ENCODE results near the gene GNG12. TPM values are rescaled to one million over a fixed set of nuclear protein-coding genes. Genes with fewer than 3 reads are reported as not detected.

GNG12 gene
- total RNA-seq, 2 donors from 2014 or later = 116 to 137 TPM

DNA sequence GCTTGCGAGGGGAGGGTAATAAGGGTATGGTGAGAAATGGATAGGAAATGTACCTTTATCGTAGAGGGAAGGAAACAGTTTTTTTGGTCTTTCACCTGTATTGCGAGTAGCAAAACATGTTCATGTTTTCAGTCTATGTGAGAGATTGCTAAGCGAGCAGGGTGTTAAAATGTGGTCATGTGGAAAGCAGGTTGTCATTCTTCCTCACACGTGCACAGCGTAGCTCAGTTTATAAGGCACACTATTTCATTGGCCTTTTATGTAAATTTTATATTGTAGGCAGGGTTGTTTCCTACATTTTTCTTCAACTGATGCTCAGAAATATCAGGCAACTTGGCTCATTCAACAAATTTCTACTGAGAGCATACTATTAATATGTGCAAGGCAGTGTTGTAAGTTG is 18.5 kb upstream of the GNG12 start:
- Histone ChIP-seq H3K27me3 (replicated peaks; ENCODE audit: insufficient read depth) (no peaks in the 10 kb centered on the region), H3K4me3 (no peak overlapping the region), H3K36me3 (no peaks in the 10 kb centered on the region), H3K9me3 (no peaks in the 10 kb centered on the region), H3K27ac (no peak overlapping the region), H3K4me1 (ENCODE audit: control insufficient read depth in 1 of 2, low read depth in 2 of 2) (peaks cover 4 to 12% of the 10 kb centered on the region in 2 donors)
- DNase-seq (ENCODE audit: low spot score) = no peak
- ATAC-seq (ENCODE audit: insufficient number of reproducible peaks, low FRiP score, low read depth) = no peak
- TF ChIP-seq, protein P1, sequence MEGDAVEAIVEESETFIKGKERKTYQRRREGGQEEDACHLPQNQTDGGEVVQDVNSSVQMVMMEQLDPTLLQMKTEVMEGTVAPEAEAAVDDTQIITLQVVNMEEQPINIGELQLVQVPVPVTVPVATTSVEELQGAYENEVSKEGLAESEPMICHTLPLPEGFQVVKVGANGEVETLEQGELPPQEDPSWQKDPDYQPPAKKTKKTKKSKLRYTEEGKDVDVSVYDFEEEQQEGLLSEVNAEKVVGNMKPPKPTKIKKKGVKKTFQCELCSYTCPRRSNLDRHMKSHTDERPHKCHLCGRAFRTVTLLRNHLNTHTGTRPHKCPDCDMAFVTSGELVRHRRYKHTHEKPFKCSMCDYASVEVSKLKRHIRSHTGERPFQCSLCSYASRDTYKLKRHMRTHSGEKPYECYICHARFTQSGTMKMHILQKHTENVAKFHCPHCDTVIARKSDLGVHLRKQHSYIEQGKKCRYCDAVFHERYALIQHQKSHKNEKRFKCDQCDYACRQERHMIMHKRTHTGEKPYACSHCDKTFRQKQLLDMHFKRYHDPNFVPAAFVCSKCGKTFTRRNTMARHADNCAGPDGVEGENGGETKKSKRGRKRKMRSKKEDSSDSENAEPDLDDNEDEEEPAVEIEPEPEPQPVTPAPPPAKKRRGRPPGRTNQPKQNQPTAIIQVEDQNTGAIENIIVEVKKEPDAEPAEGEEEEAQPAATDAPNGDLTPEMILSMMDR (IDR thresholded peaks at IDR 0.05) = no peak

DNA sequence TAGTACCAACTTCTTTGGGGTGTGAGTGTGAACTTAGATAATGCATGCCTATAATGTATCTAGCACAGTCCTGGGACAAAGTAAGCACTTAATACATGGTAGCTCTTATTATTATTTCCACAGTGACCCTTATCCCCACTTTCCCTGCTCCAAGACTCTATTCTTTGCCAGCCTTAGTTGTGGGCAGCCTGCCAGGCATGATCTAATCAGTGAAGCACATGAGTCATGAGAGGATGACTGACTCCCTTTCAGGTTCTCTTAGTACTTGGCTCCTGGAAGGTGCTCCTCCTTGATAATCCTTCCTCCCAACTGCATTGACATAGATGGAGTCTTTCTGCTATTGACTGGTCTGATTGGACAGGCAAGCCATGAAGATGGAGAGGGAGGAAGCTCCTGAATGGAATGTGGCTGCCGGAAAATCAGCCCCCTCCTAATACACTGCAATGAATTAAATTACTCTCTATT is 17.4 kb upstream of the GNG12 start:
- TF ChIP-seq, protein P1 (IDR thresholded peaks at IDR 0.05) = no peak
- no peaks in the 10 kb centered on the region for H3K27me3 ChIP-seq (replicated peaks; ENCODE audit: insufficient read depth)
- no peaks in the 10 kb centered on the region for H3K9me3 ChIP-seq
- ATAC-seq (ENCODE audit: insufficient number of reproducible peaks, low FRiP score, low read depth) (peak; percentile 70), DNase-seq (ENCODE audit: low spot score) (peak; percentile 88)
- H3K4me1 ChIP-seq (ENCODE audit: control insufficient read depth in 1 of 2, low read depth in 2 of 2) = peaks cover 4 to 12% of the 10 kb centered on the region in 2 donors
- no peaks in the 10 kb centered on the region for H3K36me3 ChIP-seq
- no peak overlapping the region for H3K27ac ChIP-seq
- H3K4me3 ChIP-seq = no peak overlapping the region

DNA sequence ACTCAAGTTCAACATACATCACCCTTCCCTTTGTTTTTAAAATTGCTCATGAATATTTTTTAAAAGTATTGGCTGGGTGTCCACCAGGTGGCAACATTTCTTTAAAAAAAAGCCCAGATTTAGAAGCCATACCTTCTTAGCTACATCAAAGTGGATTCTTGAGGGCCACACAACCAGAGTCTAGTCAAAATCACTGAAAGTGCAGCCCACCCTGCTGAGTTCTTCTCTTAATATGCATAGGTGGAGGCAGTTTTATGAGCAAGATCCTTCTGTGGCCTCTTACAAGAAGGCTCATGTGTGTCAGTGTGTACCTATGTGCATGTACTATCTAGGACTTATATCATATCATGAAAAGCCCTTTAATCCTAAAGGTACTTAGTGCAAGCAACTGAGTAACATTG is 16.9 kb upstream of the GNG12 start:
- no peak for DNase-seq (ENCODE audit: low spot score)
- Histone ChIP-seq H3K27ac (no peak overlapping the region), H3K4me1 (ENCODE audit: control insufficient read depth in 1 of 2, low read depth in 2 of 2) (peaks cover 4 to 12% of the 10 kb centered on the region in 2 donors), H3K36me3 (no peaks in the 10 kb centered on the region), H3K4me3 (no peak overlapping the region), H3K27me3 (replicated peaks; ENCODE audit: insufficient read depth) (no peaks in the 10 kb centered on the region), H3K9me3 (no peaks in the 10 kb centered on the region)
- TF ChIP-seq, protein P1 (IDR thresholded peaks at IDR 0.05) = peak; percentile 46
- ATAC-seq (ENCODE audit: insufficient number of reproducible peaks, low FRiP score, low read depth) = no peak

DNA sequence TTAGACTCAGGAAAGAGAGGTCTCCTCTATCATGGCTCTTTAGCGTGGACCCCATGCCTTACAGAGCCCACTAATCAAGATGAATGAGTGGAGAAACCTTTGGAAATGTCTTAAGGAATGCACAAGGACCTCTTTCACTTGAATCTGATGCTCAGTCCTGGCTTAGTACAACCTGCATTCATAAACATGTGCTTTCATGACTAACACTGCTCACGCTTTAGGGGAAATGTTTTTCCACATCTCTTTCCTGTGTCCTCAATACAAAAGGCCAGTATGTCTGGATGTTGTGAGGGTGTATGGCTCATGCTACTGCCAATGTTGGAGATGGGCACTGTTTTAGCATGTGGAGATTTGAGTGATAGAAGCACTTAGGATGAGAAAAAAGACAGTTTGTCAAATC is 14.2 kb upstream of the GNG12 start:
- H3K9me3 ChIP-seq = no peaks in the 10 kb centered on the region

DNA sequence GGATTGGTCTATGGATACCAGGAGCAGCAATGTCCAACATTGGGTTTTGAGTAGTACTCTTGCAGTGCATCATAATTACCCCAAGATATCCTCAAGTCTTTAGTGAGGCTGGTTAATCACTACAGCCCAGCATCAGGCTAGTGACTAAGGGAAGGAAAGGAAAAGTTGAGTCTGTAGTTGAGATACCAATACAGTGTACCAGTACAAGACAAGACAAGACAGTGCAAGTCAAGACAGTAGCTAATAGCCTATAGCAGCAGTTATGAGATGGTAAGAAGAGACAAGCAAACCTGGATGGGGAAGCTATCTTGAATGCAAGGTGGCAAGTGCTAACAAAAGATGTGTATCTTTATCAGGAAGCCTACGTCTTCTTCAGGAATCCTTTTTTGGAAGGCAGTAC is 13.3 kb upstream of the GNG12 start:
- H3K4me3 ChIP-seq = no peak overlapping the region
- ATAC-seq (ENCODE audit: insufficient number of reproducible peaks, low FRiP score, low read depth) (no peak), DNase-seq (ENCODE audit: low spot score) (no peak)
- no peaks in the 10 kb centered on the region for H3K9me3 ChIP-seq
- H3K27ac ChIP-seq = no peak overlapping the region
- H3K4me1 ChIP-seq (ENCODE audit: control insufficient read depth in 1 of 2, low read depth in 2 of 2) = peaks cover 11 to 33% of the 10 kb centered on the region in 2 donors
- no peaks in the 10 kb centered on the region for H3K36me3 ChIP-seq
- TF ChIP-seq, protein P1 (IDR thresholded peaks at IDR 0.05) = no peak
- no peaks in the 10 kb centered on the region for H3K27me3 ChIP-seq (replicated peaks; ENCODE audit: insufficient read depth)

More for the DNA sequence above, 14.2 kb upstream of the GNG12 start:
- H3K27me3 ChIP-seq (replicated peaks; ENCODE audit: insufficient read depth) = no peaks in the 10 kb centered on the region
- DNase-seq (ENCODE audit: low spot score) (no peak), ATAC-seq (ENCODE audit: insufficient number of reproducible peaks, low FRiP score, low read depth) (no peak)
- TF ChIP-seq, protein P1 (IDR thresholded peaks at IDR 0.05) = no peak
- no peak overlapping the region for H3K4me3 ChIP-seq
- H3K27ac ChIP-seq = no peak overlapping the region
- H3K36me3 ChIP-seq = no peaks in the 10 kb centered on the region
- peaks cover 11 to 30% of the 10 kb centered on the region in 2 donors for H3K4me1 ChIP-seq (ENCODE audit: control insufficient read depth in 1 of 2, low read depth in 2 of 2)
